LNCaP clone FGC (cell line): ENCODE results near the gene EWSR1.
"Not testable (repeated sequence)": the region's sequence is repeated elsewhere in the genome, so short reads cannot be mapped to it uniquely, and the experiment has no call there.

Experiments used
- DNase-seq: peaks from one replicate; pipeline ENCODE4 v3.0.0-alpha.2; 2011; ENCODE audit warnings: low read depth
- H3K4me3 ChIP-seq: 2 replicates; pipeline ENCODE4 v1.5.1; 2011; ENCODE audit warnings: mild to moderate bottlenecking, low read depth, low read length, control low read depth
- TF ChIP-seq, protein P1 (sequence below): IDR thresholded peaks from 2 replicates; pipeline ENCODE4 v1.5.1; 2012; ENCODE audit warnings: mild to moderate bottlenecking; ENCODE audit not compliant: control insufficient read depth, insufficient read depth; ENCODE audit errors: extremely low read depth

EWSR1 gene

GRCh38 chr22:29225422-29226090, 42.5 kb upstream of the EWSR1 start:
- DNase-seq: no peak
- TF ChIP-seq, protein P1, sequence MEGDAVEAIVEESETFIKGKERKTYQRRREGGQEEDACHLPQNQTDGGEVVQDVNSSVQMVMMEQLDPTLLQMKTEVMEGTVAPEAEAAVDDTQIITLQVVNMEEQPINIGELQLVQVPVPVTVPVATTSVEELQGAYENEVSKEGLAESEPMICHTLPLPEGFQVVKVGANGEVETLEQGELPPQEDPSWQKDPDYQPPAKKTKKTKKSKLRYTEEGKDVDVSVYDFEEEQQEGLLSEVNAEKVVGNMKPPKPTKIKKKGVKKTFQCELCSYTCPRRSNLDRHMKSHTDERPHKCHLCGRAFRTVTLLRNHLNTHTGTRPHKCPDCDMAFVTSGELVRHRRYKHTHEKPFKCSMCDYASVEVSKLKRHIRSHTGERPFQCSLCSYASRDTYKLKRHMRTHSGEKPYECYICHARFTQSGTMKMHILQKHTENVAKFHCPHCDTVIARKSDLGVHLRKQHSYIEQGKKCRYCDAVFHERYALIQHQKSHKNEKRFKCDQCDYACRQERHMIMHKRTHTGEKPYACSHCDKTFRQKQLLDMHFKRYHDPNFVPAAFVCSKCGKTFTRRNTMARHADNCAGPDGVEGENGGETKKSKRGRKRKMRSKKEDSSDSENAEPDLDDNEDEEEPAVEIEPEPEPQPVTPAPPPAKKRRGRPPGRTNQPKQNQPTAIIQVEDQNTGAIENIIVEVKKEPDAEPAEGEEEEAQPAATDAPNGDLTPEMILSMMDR: no peak
- no peak overlapping the region for H3K4me3 ChIP-seq

GRCh38 chr22:29226351-29226981, 41.6 kb upstream of the EWSR1 start:
- H3K4me3 ChIP-seq: no peak overlapping the region
- DNase-seq: no peak
- TF ChIP-seq, protein P1: no peak

DNA sequence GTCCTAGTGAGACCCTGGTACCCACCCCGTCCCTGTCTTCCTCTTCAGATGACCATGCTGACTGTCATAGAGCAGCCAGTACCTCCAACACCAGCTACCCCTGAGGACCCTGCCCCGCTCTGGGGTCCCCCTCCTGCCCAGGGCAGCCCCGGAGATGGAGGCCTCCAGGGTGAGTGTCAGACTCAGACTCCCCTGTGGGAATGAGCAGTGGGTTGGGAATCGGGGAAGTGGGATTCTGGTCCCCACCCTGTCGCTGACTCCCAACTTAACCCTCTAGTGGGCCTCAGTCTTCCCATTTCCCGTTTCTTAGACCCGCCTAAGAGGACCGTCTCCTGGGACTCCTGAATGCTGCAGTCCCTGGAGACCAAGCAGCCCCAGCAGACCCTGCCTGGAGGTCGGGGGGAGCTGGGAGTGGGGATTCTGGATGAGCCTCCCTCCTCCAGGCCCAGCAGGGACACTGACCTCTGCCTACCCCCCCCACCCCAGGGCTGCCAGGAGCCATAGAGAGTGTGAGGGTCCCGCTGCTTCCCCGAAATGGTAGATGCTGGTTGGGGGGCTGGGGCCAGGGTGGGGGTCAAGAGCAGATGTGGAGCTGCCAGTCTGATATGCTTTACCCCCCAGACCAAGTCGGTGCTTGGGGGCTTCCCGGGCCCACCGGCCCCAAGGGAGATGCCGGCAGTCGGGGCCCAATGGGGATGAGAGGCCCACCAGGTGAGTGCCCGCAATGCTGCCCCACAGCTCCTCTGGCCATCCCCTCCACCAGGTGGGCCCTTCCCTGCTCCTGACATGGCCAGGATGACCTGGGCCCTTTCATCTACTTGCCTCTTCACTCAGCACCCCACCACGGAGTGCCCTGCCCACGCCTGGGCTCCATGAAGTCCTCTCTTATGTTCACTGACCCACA, 36.8 kb upstream of the EWSR1 start:
- no peak for DNase-seq
- H3K4me3 ChIP-seq: no peak overlapping the region
- TF ChIP-seq, protein P1: no peak

GRCh38 chr22:29231971-29232959, 35.8 kb upstream of the EWSR1 start:
- TF ChIP-seq, protein P1: no peak
- no peak overlapping the region for H3K4me3 ChIP-seq
- DNase-seq: no peak

GRCh38 chr22:29233277-29233877, 34.7 kb upstream of the EWSR1 start:
- no peak overlapping the region for H3K4me3 ChIP-seq
- no peak for DNase-seq
- TF ChIP-seq, protein P1: no peak

- not testable (repeated sequence) for DNase-seq
These were observed 27.6 kb upstream of the EWSR1 start for GRCh38 chr22:29240481-29240880.

More at GRCh38 chr22:29240481-29240880, 27.6 kb upstream of the EWSR1 start:
- H3K4me3 ChIP-seq: not testable (repeated sequence)
